Effector memory CD4-positive, alpha-beta T cell (primary cell): Measurements from ENCODE around the gene NDUFV1.
"Not testable (repeated sequence)": the region's sequence is repeated elsewhere in the genome, so short reads cannot be mapped to it uniquely, and the experiment has no call there.

Experiments used
- DNase-seq, 3 donors: peaks; one replicate each; pipeline ENCODE4 v3.0.0-alpha.2; 2020
- H3K27ac ChIP-seq: 2 replicates; pipeline ENCODE4 v1.7.0; 2013; ENCODE audit warnings: mild to moderate bottlenecking, low read length, moderate library complexity; ENCODE audit not compliant: insufficient read depth, poor library complexity, severe bottlenecking
- H3K27me3 ChIP-seq: replicated peaks from 2 replicates; pipeline ENCODE4 v1.7.0; 2013; ENCODE audit warnings: mild to moderate bottlenecking, low read length; ENCODE audit not compliant: insufficient read depth, control insufficient read depth, poor library complexity, severe bottlenecking
- H3K36me3 ChIP-seq: 2 replicates; pipeline ENCODE4 v1.7.0; 2013; ENCODE audit warnings: mild to moderate bottlenecking, low read length, moderate library complexity; ENCODE audit not compliant: control insufficient read depth, insufficient read depth
- H3K4me1 ChIP-seq: 2 replicates; pipeline ENCODE4 v1.7.0; 2013; ENCODE audit warnings: low read length, mild to moderate bottlenecking; ENCODE audit not compliant: control insufficient read depth, insufficient read depth, poor library complexity, severe bottlenecking
- H3K4me3 ChIP-seq: 2 replicates; pipeline ENCODE4 v1.7.0; 2013; ENCODE audit warnings: low read length, low read depth, mild to moderate bottlenecking; ENCODE audit not compliant: insufficient read depth, poor library complexity, severe bottlenecking
- H3K9me3 ChIP-seq: 2 replicates; pipeline ENCODE4 v1.7.0; 2013; ENCODE audit warnings: mild to moderate bottlenecking, low read length, moderate library complexity; ENCODE audit not compliant: control insufficient read depth
- total RNA-seq, 3 donors: gene quantifications; one replicate each; lab custom pipeline; 2026; lab: John Stamatoyannopoulos, UW

The NDUFV1 gene
- total RNA-seq: 113 to 145 (median 137) reads per million in 3 donors

- H3K4me3 ChIP-seq: peak within 1 kb of the TSS; percentile 83
- peaks cover 17% of the 10 kb centered on the region for H3K4me1 ChIP-seq
- H3K27ac ChIP-seq: peak within 1 kb of the TSS; percentile 76
- H3K36me3 ChIP-seq: peaks cover 33% of the 10 kb centered on the region
- H3K27me3 ChIP-seq: no peaks in the 10 kb centered on the region
- DNase-seq: peak; percentile 89 to 92 (median 92)
- no peaks in the 10 kb centered on the region for H3K9me3 ChIP-seq
Observed at GRCh38 chr11:67606492-67607295, at the start of gene NDUFV1. Gene NDUFV1 (plus strand): TSS chr11:67606936. CDS start chr11:67607005, 69 bp downstream.

- H3K27me3 ChIP-seq: no peaks in the 10 kb centered on the region
- no peaks in the 10 kb centered on the region for H3K36me3 ChIP-seq
- no peak overlapping the region for H3K27ac ChIP-seq
- no peak overlapping the region for H3K4me3 ChIP-seq
- DNase-seq: no peak
- no peaks in the 10 kb centered on the region for H3K9me3 ChIP-seq
- H3K4me1 ChIP-seq: no peaks in the 10 kb centered on the region
Observed at GRCh38 chr11:67558084-67558772, 48.5 kb upstream of the NDUFV1 start.

DNA sequence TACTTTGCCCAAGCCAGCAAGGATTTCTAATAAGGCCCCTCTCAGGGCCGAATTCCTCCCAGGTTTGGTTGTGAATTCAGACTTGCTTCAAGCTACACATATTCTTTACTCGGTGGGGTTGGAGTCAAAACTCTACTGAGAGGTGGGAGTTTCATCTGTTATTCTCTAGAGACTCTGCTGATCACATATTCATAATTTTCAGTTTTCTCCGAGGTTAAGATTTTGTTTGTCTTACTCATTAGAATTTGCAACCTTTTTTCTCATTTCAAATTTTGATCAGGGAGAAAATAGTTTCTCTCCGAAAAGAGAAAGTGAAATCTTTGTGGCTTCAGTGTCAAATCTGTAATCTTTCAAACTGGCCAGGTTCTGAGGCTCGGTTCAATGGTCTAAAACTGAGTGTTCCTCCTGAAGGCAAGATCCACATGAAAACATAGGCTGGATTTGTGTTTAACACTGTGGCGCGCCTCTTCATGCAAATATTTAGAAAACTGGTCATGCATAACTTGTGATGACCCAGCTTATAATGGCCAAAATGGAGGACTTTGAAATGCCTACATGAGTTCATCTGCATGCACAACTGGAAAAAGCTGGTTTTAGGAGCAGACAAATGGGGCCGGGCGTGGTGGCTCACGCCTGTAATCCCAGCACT, 44.6 kb upstream of the NDUFV1 start:
- Histone ChIP-seq H3K36me3 (no peaks in the 10 kb centered on the region), H3K27me3 (no peaks in the 10 kb centered on the region), H3K4me3 (no peak overlapping the region), H3K4me1 (no peaks in the 10 kb centered on the region), H3K27ac (no peak overlapping the region), H3K9me3 (no peaks in the 10 kb centered on the region)
- DNase-seq: no peak

DNA sequence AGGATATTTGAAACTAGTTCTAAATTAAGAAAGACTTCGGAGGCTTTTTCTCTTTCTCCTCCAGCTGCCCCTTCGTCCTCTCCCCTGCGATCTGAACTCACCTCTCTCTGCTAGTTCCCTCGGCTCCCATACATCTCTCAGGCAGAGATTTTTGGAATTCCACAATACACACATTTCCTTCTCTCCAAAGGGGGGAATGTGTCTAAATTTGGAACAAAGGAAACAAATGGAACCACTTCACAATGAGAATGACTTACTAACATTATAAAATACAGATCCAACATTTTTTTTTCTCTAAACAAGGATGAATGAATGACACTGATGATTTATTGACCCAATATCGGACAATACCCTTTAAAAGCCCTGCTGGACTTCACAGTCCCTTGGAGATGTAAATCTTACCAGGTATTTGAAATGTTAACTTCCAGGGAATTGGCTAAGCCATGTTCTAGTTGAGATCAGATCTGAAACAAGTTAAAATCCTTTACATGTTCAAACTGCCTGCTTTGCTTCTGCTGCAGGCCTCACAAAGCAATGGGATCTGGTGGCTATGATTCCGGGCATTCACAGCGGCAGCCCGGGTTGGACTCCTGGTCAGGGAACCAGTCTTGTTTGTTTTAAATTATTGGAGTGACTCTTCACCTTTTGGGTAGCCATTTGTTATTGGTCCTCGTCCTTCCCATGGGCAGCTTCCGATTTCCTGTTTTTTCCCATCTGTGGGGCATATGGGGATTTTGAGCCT, 43.6 kb upstream of the NDUFV1 start:
- no peaks in the 10 kb centered on the region for H3K4me1 ChIP-seq
- H3K4me3 ChIP-seq: no peak overlapping the region
- H3K27me3 ChIP-seq: no peaks in the 10 kb centered on the region
- H3K27ac ChIP-seq: no peak overlapping the region
- no peak for DNase-seq
- H3K36me3 ChIP-seq: no peaks in the 10 kb centered on the region
- H3K9me3 ChIP-seq: no peaks in the 10 kb centered on the region

GRCh38 chr11:67563705-67564114, 43.0 kb upstream of the NDUFV1 start:
- not testable (repeated sequence) for H3K4me1 ChIP-seq, H3K4me3 ChIP-seq, H3K27me3 ChIP-seq, H3K27ac ChIP-seq, H3K9me3 ChIP-seq, H3K36me3 ChIP-seq, DNase-seq

GRCh38 chr11:67564230-67564629, 42.5 kb upstream of the NDUFV1 start:
- no peak overlapping the region for H3K4me3 ChIP-seq
- H3K27me3 ChIP-seq: no peaks in the 10 kb centered on the region
- no peaks in the 10 kb centered on the region for H3K9me3 ChIP-seq
- H3K4me1 ChIP-seq: no peaks in the 10 kb centered on the region
- no peaks in the 10 kb centered on the region for H3K36me3 ChIP-seq
- DNase-seq: no peak
- no peak overlapping the region for H3K27ac ChIP-seq

DNA sequence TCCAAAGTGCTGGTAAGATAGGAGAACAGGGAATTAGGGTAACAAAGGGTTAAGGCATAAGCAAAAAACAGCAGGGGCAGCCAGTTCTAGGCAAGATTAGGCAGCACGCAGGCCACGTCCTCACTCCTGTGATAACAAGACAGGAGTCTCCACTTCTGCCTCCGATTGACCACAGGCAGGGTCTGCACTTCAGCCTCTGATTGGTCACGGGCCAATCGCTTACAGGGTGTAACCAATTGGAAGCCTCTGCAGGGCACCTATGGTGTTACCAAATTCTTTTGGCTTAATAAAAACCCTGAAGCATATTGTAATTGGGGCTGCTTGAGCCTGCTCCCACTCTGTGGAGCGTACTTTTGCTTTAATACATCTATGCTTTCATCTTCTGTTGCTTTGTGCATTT, 35.3 kb upstream of the NDUFV1 start:
- Histone ChIP-seq H3K27ac (no peak overlapping the region), H3K36me3 (no peaks in the 10 kb centered on the region)
- no peak for DNase-seq

DNA sequence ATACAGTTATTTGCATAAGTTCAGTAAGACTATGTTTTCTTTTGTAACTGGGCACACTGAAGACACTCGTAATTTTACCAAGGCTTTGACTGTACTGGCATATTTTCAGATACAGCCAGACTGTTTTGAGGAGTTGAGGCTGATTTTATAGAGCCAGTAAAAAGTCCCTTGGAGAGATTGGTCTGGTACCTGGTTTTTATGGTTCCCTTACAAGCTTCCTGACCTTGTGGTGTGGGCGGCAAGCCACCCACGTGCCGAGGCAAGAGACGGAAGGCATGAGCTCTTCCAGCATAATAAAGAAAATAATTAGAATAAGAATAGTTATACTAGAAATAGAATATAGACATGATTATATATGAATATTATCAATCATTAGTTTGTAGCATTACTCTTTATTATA, 34.4 kb upstream of the NDUFV1 start:
- Histone ChIP-seq H3K36me3 (no peaks in the 10 kb centered on the region), H3K9me3 (no peaks in the 10 kb centered on the region), H3K4me3 (no peak overlapping the region), H3K27me3 (no peaks in the 10 kb centered on the region), H3K4me1 (no peaks in the 10 kb centered on the region), H3K27ac (no peak overlapping the region)
- DNase-seq: no peak

More for the DNA sequence above, 35.3 kb upstream of the NDUFV1 start:
- H3K9me3 ChIP-seq: no peaks in the 10 kb centered on the region
- H3K4me3 ChIP-seq: no peak overlapping the region
- no peaks in the 10 kb centered on the region for H3K4me1 ChIP-seq
- H3K27me3 ChIP-seq: no peaks in the 10 kb centered on the region

DNA sequence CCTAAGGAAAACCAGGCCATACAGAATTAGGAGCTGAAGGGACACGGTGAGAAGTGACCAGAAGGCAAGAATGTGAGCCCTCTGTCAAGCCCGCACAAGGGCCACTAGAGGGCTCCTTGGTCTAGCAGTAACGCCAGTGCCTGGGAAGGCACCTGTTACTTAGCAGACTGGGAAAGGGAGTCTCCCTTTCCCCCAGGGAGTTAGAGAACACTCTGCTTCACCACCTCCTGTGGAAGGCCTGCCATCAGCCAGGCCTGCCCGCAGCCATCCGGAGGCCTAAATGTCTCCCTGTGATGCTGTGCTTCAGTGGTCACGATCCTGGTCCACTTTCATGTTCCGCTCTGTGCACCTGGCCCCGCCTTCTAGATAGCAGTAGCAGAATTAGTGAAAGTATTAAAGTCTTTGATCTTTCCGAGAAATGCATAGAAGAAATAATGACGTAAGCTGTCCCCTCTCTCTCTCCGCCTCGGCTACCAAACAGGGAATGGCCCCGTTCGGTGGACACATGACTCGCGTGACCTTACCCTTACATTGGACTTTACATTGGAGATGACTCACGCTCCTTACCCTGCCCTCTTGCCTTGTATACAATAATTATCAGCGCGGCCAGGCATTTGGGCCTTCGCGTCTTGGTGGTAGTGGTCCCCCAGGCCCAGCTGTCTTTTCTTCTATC, 33.9 kb upstream of the NDUFV1 start:
- DNase-seq: no peak
- Histone ChIP-seq H3K36me3 (no peaks in the 10 kb centered on the region), H3K27ac (no peak overlapping the region), H3K4me3 (no peak overlapping the region), H3K27me3 (no peaks in the 10 kb centered on the region), H3K4me1 (no peaks in the 10 kb centered on the region), H3K9me3 (no peaks in the 10 kb centered on the region)
